ENCODE data around the gene RFLNA. TPM values are rescaled to one million over a fixed set of nuclear protein-coding genes. Genes with fewer than 3 reads are reported as not detected.

Gene RFLNA
- total RNA-seq = 1.8 and 5.8 TPM in 2 replicates

GRCh38 chr12:124294780-124295341, at the start of gene RFLNA:
TSS of gene RFLNA (plus strand) at chr12:124295093. CDS start at chr12:124295430, 337 bp downstream.

